SU-DHL-6 (cell line): ENCODE measurements around the gene SORCS2.

Experiments
- H2AFZ ChIP-seq: fragments of 200-600 bp; sonication (generic); 2 replicates; pipeline ENCODE4 v1.6.1; 2014; ENCODE audit warnings: low read depth, mild to moderate bottlenecking, moderate library complexity, mixed read lengths, antibody characterized with exemption, low read length; ENCODE audit not compliant: severe bottlenecking
- H3F3A ChIP-seq: fragments of 200-600 bp; shearing (Covaris generic); 2 replicates; pipeline ENCODE4 v1.6.0; 2016; ENCODE audit warnings: antibody characterized with exemption, mild to moderate bottlenecking; ENCODE audit not compliant: insufficient read depth
- H3K27ac ChIP-seq: fragments of 200-600 bp; sonication (generic); 2 replicates; pipeline ENCODE4 v1.5.1; 2016; ENCODE audit warnings: low read depth, mild to moderate bottlenecking, low read length, moderate library complexity, mixed read lengths
- H3K27me3 ChIP-seq: fragments of 200-600 bp; sonication (generic), shearing (Covaris generic); 2 replicates; pipeline ENCODE4 v1.6.0; 2014; ENCODE audit warnings: mild to moderate bottlenecking, low read length
- H3K36me3 ChIP-seq: fragments of 200-600 bp; sonication (generic); 2 replicates; pipeline ENCODE4 v1.6.1; 2014; ENCODE audit warnings: mild to moderate bottlenecking, low read length, mixed read lengths
- H3K4me2 ChIP-seq: fragments of 300-600, 200-600 bp; shearing (Covaris generic), sonication (generic); 2 replicates; pipeline ENCODE4 v1.6.0; 2014; ENCODE audit warnings: low read length, low read depth, mild to moderate bottlenecking; ENCODE audit not compliant: poor library complexity, severe bottlenecking
- H3K4me3 ChIP-seq: fragments of 200-600 bp; sonication (generic); 2 replicates; pipeline ENCODE4 v1.5.1; 2014; ENCODE audit warnings: antibody characterized with exemption, low read length, mild to moderate bottlenecking, mixed read lengths; ENCODE audit not compliant: insufficient read depth, poor library complexity, severe bottlenecking
- H3K79me2 ChIP-seq: fragments of 200-600 bp; sonication (generic); 2 replicates; pipeline ENCODE4 v1.6.1; 2014; ENCODE audit warnings: mild to moderate bottlenecking, low read length, moderate library complexity; ENCODE audit not compliant: insufficient read depth
- H3K9ac ChIP-seq: fragments of 200-600 bp; sonication (generic); 2 replicates; pipeline ENCODE4 v1.7.0; 2014; ENCODE audit warnings: mild to moderate bottlenecking, low read length
- H3K9me2 ChIP-seq: fragments of 200-600 bp; sonication (generic); replicated peaks from 2 replicates; pipeline ENCODE4 v1.6.1; 2014; ENCODE audit warnings: low read length; ENCODE audit not compliant: insufficient read depth
- H3K9me3 ChIP-seq: fragments of 200-600 bp; sonication (generic); 2 replicates; pipeline ENCODE4 v1.6.1; 2014; ENCODE audit warnings: low read length, mixed read lengths; ENCODE audit not compliant: insufficient read depth
- H4K20me1 ChIP-seq: fragments of 200-600 bp; sonication (generic); 2 replicates; pipeline ENCODE4 v1.6.1; 2014; ENCODE audit warnings: low read depth, mild to moderate bottlenecking, antibody characterized with exemption, low read length, moderate library complexity, mixed read lengths
- EZH2phosphoT487 ChIP-seq: fragments of 200-600 bp; sonication (generic), shearing (Covaris generic); conservative IDR thresholded peaks from 2 replicates; pipeline ENCODE4 v1.6.1; 2018; ENCODE audit warnings: mild to moderate bottlenecking, antibody characterized with exemption, low read length, moderate library complexity, mixed read lengths
- TF ChIP-seq, protein P1 (sequence below): fragments of 200-600 bp; sonication (generic); IDR thresholded peaks from one replicate; pipeline ENCODE4 v1.5.1; 2017; ENCODE audit warnings: antibody characterized with exemption, mild to moderate bottlenecking, low read length, moderate library complexity; ENCODE audit not compliant: insufficient read depth, poor library complexity, severe bottlenecking

SORCS2 gene

GRCh38 chr4:7298619-7299009, 106.3 kb downstream of the SORCS2 start:
- H3F3A ChIP-seq, result no peaks in the 10 kb centered on the region
- no peaks in the 10 kb centered on the region for H3K9me3 ChIP-seq
- no peaks in the 10 kb centered on the region for H3K9me2 ChIP-seq
- no peak overlapping the region for H3K4me2 ChIP-seq
- no peaks in the 10 kb centered on the region for H3K27me3 ChIP-seq
- no peaks in the 10 kb centered on the region for H4K20me1 ChIP-seq
- H3K4me3 ChIP-seq, result no peak overlapping the region
- no peak for TF ChIP-seq EZH2phosphoT487
- TF ChIP-seq, protein P1, sequence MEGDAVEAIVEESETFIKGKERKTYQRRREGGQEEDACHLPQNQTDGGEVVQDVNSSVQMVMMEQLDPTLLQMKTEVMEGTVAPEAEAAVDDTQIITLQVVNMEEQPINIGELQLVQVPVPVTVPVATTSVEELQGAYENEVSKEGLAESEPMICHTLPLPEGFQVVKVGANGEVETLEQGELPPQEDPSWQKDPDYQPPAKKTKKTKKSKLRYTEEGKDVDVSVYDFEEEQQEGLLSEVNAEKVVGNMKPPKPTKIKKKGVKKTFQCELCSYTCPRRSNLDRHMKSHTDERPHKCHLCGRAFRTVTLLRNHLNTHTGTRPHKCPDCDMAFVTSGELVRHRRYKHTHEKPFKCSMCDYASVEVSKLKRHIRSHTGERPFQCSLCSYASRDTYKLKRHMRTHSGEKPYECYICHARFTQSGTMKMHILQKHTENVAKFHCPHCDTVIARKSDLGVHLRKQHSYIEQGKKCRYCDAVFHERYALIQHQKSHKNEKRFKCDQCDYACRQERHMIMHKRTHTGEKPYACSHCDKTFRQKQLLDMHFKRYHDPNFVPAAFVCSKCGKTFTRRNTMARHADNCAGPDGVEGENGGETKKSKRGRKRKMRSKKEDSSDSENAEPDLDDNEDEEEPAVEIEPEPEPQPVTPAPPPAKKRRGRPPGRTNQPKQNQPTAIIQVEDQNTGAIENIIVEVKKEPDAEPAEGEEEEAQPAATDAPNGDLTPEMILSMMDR, result no peak
- no peak overlapping the region for H3K9ac ChIP-seq
- H3K36me3 ChIP-seq, result no peaks in the 10 kb centered on the region
- no peak overlapping the region for H3K27ac ChIP-seq
- no peaks in the 10 kb centered on the region for H3K79me2 ChIP-seq
- no peak overlapping the region for H2AFZ ChIP-seq

- Histone ChIP-seq H3K4me3 (no peak overlapping the region), H3K9me2 (no peaks in the 10 kb centered on the region), H3K27ac (no peak overlapping the region), H3K27me3 (no peaks in the 10 kb centered on the region), H3K9ac (no peak overlapping the region), H3K79me2 (no peaks in the 10 kb centered on the region), H4K20me1 (no peaks in the 10 kb centered on the region), H2AFZ (no peak overlapping the region), H3F3A (no peaks in the 10 kb centered on the region), H3K36me3 (no peaks in the 10 kb centered on the region), H3K4me2 (no peak overlapping the region), H3K9me3 (no peaks in the 10 kb centered on the region)
- TF ChIP-seq, protein P1, result no peak
- TF ChIP-seq EZH2phosphoT487, result no peak
Observed at GRCh38 chr4:7299010-7299907, 106.9 kb downstream of the SORCS2 start.

DNA sequence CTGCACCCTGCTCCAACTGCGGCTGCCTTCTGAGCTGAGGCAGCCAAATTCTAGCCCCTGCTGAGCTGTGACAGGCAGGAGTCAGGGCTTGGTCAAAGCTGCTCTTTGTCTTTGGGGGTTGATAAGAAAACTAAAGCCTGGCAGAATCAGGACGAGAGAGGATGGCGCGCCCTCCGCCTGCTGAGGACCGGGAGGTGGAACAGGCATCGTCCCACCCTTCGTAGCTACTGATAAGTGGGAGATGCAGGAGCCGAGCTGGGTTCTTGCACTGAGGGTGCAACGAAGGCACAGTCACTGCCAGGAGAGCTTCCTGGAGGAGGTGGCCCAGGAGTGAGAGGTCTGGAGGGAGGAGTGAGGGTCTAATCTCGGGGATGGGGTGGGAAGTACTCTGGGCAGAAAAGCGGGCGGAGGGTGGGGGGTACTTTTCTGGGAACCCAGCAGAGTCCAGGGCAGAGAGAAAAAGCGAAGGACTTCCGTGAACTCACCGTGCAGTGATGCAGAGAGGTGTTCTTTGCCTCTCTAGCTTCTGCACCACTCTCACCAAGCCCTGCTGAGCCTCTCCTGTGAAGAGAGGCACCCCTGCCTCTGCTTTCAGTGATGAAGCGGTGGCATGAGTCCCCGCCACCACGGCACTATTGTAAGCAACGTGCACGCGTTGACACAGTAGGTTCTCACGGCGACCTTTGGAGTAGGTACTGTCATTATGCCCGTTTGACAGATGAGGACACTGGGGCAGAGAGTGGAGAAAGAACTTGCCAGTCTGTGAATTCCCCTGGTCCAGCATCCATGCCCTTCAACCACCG, 107.8 kb downstream of the SORCS2 start:
- TF ChIP-seq EZH2phosphoT487, result no peak
- TF ChIP-seq, protein P1, result no peak
- Histone ChIP-seq H3F3A (no peaks in the 10 kb centered on the region), H3K79me2 (no peaks in the 10 kb centered on the region), H3K4me3 (no peak overlapping the region), H3K27me3 (no peaks in the 10 kb centered on the region), H4K20me1 (no peaks in the 10 kb centered on the region), H3K9me2 (no peaks in the 10 kb centered on the region), H3K9me3 (no peaks in the 10 kb centered on the region), H3K4me2 (no peak overlapping the region), H2AFZ (no peak overlapping the region), H3K36me3 (no peaks in the 10 kb centered on the region), H3K9ac (no peak overlapping the region), H3K27ac (no peak overlapping the region)
